Measurements from ENCODE around the gene ROCK2.

ROCK2 gene

GRCh38 chr2:11179899-11180298 lies 164.5 kb downstream of the ROCK2 start:
- Histone ChIP-seq H2BK5ac (ENCODE audit: low read length) (no peak overlapping the region), H3K79me1 (ENCODE audit: low read length) (no peaks in the 10 kb centered on the region), H3K18ac (ENCODE audit: low read length) (no peak overlapping the region), H2AK5ac (ENCODE audit: low read length) (no peak overlapping the region), H3K27me3 (ENCODE audit: insufficient read depth, low read length, poor library complexity) (no peaks in the 10 kb centered on the region), H3K4ac (ENCODE audit: low read depth, low read length) (no peak overlapping the region), H3K36me3 (ENCODE audit: control insufficient read depth, insufficient read depth, low read length) (no peaks in the 10 kb centered on the region), H3K23ac (ENCODE audit: low read length) (no peak overlapping the region), H2BK15ac (replicated peaks; ENCODE audit: low read depth) (no peak overlapping the region), H3K27ac (ENCODE audit: low read depth, low read length) (no peak overlapping the region), H3K4me3 (ENCODE audit: low read length) (no peak overlapping the region), H3K9ac (ENCODE audit: low read length) (no peak overlapping the region), H3K4me1 (ENCODE audit: control insufficient read depth, low read depth, low read length) (no peaks in the 10 kb centered on the region), H3K4me2 (ENCODE audit: low read length) (no peak overlapping the region), H3K79me2 (ENCODE audit: control insufficient read depth, insufficient read depth, low read length) (no peaks in the 10 kb centered on the region), H3K56ac (ENCODE audit: low read length) (no peak overlapping the region), H4K5ac (ENCODE audit: low read length) (no peak overlapping the region), H2BK120ac (ENCODE audit: low read depth, low read length) (no peak overlapping the region), H4K8ac (ENCODE audit: low read depth, low read length) (no peak overlapping the region)
- no CpG with 5 or more reads among the region's 4 CpGs for WGBS (ENCODE audit: extremely low coverage, insufficient coverage, low lambda C conversion rate)
- DNase-seq = no peak

- Histone ChIP-seq H4K5ac (ENCODE audit: low read length) (no peak overlapping the region), H3K79me1 (ENCODE audit: low read length) (no peaks in the 10 kb centered on the region), H3K36me3 (ENCODE audit: control insufficient read depth, insufficient read depth, low read length) (no peaks in the 10 kb centered on the region), H3K27me3 (ENCODE audit: insufficient read depth, low read length, poor library complexity) (no peaks in the 10 kb centered on the region), H2BK5ac (ENCODE audit: low read length) (no peak overlapping the region), H3K4me2 (ENCODE audit: low read length) (no peak overlapping the region), H3K9ac (ENCODE audit: low read length) (no peak overlapping the region), H3K79me2 (ENCODE audit: control insufficient read depth, insufficient read depth, low read length) (no peaks in the 10 kb centered on the region), H2BK120ac (ENCODE audit: low read depth, low read length) (no peak overlapping the region), H3K4me1 (ENCODE audit: control insufficient read depth, low read depth, low read length) (no peaks in the 10 kb centered on the region), H3K23ac (ENCODE audit: low read length) (no peak overlapping the region), H2BK15ac (replicated peaks; ENCODE audit: low read depth) (no peak overlapping the region), H4K8ac (ENCODE audit: low read depth, low read length) (no peak overlapping the region), H3K56ac (ENCODE audit: low read length) (no peak overlapping the region), H3K4me3 (ENCODE audit: low read length) (no peak overlapping the region), H3K27ac (ENCODE audit: low read depth, low read length) (no peak overlapping the region), H3K18ac (ENCODE audit: low read length) (no peak overlapping the region), H3K4ac (ENCODE audit: low read depth, low read length) (no peak overlapping the region), H2AK5ac (ENCODE audit: low read length) (no peak overlapping the region)
- no CpG with 5 or more reads among the region's 4 CpGs for WGBS (ENCODE audit: extremely low coverage, insufficient coverage, low lambda C conversion rate)
- DNase-seq = no peak
Measured at GRCh38 chr2:11179196-11179595, 165.2 kb downstream of the ROCK2 start.

GRCh38 chr2:11177871-11178690 lies 166.4 kb downstream of the ROCK2 start:
- no peak overlapping the region for H4K8ac ChIP-seq (ENCODE audit: low read depth, low read length)
- no peak overlapping the region for H2BK5ac ChIP-seq (ENCODE audit: low read length)
- no peak overlapping the region for H3K23ac ChIP-seq (ENCODE audit: low read length)
- no peaks in the 10 kb centered on the region for H3K79me1 ChIP-seq (ENCODE audit: low read length)
- H2AK5ac ChIP-seq (ENCODE audit: low read length) = no peak overlapping the region
- H3K4me2 ChIP-seq (ENCODE audit: low read length) = no peak overlapping the region
- no peak overlapping the region for H2BK120ac ChIP-seq (ENCODE audit: low read depth, low read length)
- no peak overlapping the region for H4K5ac ChIP-seq (ENCODE audit: low read length)
- H3K27ac ChIP-seq (ENCODE audit: low read depth, low read length) = no peak overlapping the region
- H3K18ac ChIP-seq (ENCODE audit: low read length) = no peak overlapping the region
- no peak overlapping the region for H3K56ac ChIP-seq (ENCODE audit: low read length)
- H3K36me3 ChIP-seq (ENCODE audit: control insufficient read depth, insufficient read depth, low read length) = no peaks in the 10 kb centered on the region
- no peak overlapping the region for H3K4me3 ChIP-seq (ENCODE audit: low read length)
- no peaks in the 10 kb centered on the region for H3K4me1 ChIP-seq (ENCODE audit: control insufficient read depth, low read depth, low read length)
- WGBS (ENCODE audit: extremely low coverage, insufficient coverage, low lambda C conversion rate) = no CpG with 5 or more reads among the region's 5 CpGs
- DNase-seq = no peak
- no peaks in the 10 kb centered on the region for H3K79me2 ChIP-seq (ENCODE audit: control insufficient read depth, insufficient read depth, low read length)
- H3K4ac ChIP-seq (ENCODE audit: low read depth, low read length) = no peak overlapping the region
- no peak overlapping the region for H3K9ac ChIP-seq (ENCODE audit: low read length)
- H2BK15ac ChIP-seq (replicated peaks; ENCODE audit: low read depth) = no peak overlapping the region
- H3K27me3 ChIP-seq (ENCODE audit: insufficient read depth, low read length, poor library complexity) = no peaks in the 10 kb centered on the region

- WGBS (ENCODE audit: extremely low coverage, insufficient coverage, low lambda C conversion rate) = no CpG with 5 or more reads among the region's 6 CpGs
- no peak overlapping the region for H3K27ac ChIP-seq (ENCODE audit: low read depth, low read length)
- no peak overlapping the region for H3K23ac ChIP-seq (ENCODE audit: low read length)
- no peaks in the 10 kb centered on the region for H3K27me3 ChIP-seq (ENCODE audit: insufficient read depth, low read length, poor library complexity)
- DNase-seq = no peak
- no peak overlapping the region for H4K8ac ChIP-seq (ENCODE audit: low read depth, low read length)
- H4K5ac ChIP-seq (ENCODE audit: low read length) = no peak overlapping the region
- H3K79me1 ChIP-seq (ENCODE audit: low read length) = no peaks in the 10 kb centered on the region
- H3K36me3 ChIP-seq (ENCODE audit: control insufficient read depth, insufficient read depth, low read length) = no peaks in the 10 kb centered on the region
- no peak overlapping the region for H2BK120ac ChIP-seq (ENCODE audit: low read depth, low read length)
- H3K4me1 ChIP-seq (ENCODE audit: control insufficient read depth, low read depth, low read length) = no peaks in the 10 kb centered on the region
- no peak overlapping the region for H3K4me3 ChIP-seq (ENCODE audit: low read length)
- H3K79me2 ChIP-seq (ENCODE audit: control insufficient read depth, insufficient read depth, low read length) = no peaks in the 10 kb centered on the region
- no peak overlapping the region for H2AK5ac ChIP-seq (ENCODE audit: low read length)
- H3K56ac ChIP-seq (ENCODE audit: low read length) = no peak overlapping the region
- no peak overlapping the region for H3K4me2 ChIP-seq (ENCODE audit: low read length)
- H3K4ac ChIP-seq (ENCODE audit: low read depth, low read length) = no peak overlapping the region
- no peak overlapping the region for H3K18ac ChIP-seq (ENCODE audit: low read length)
- no peak overlapping the region for H2BK5ac ChIP-seq (ENCODE audit: low read length)
- H2BK15ac ChIP-seq (replicated peaks; ENCODE audit: low read depth) = no peak overlapping the region
- no peak overlapping the region for H3K9ac ChIP-seq (ENCODE audit: low read length)
Measured at GRCh38 chr2:11175293-11175795, 169.1 kb downstream of the ROCK2 start.

- no CpG with 5 or more reads among the region's 9 CpGs for WGBS (ENCODE audit: extremely low coverage, insufficient coverage, low lambda C conversion rate)
- no peak overlapping the region for H3K27ac ChIP-seq (ENCODE audit: low read depth, low read length)
- no peak for DNase-seq
Measured at GRCh38 chr2:11174222-11174621, 170.2 kb downstream of the ROCK2 start.

GRCh38 chr2:11169333-11169732 lies 175.1 kb downstream of the ROCK2 start:
- H3K27ac ChIP-seq (ENCODE audit: low read depth, low read length) = no peak overlapping the region
- no peak overlapping the region for H3K4ac ChIP-seq (ENCODE audit: low read depth, low read length)
- no peak overlapping the region for H2AK5ac ChIP-seq (ENCODE audit: low read length)
- H3K56ac ChIP-seq (ENCODE audit: low read length) = no peak overlapping the region
- WGBS (ENCODE audit: extremely low coverage, insufficient coverage, low lambda C conversion rate) = no CpG with 5 or more reads among the region's 13 CpGs
- H3K4me1 ChIP-seq (ENCODE audit: control insufficient read depth, low read depth, low read length) = no peaks in the 10 kb centered on the region
- DNase-seq = no peak
- H2BK5ac ChIP-seq (ENCODE audit: low read length) = no peak overlapping the region
- no peak overlapping the region for H3K9ac ChIP-seq (ENCODE audit: low read length)
- H3K4me3 ChIP-seq (ENCODE audit: low read length) = no peak overlapping the region
- no peaks in the 10 kb centered on the region for H3K27me3 ChIP-seq (ENCODE audit: insufficient read depth, low read length, poor library complexity)
- H3K79me1 ChIP-seq (ENCODE audit: low read length) = no peaks in the 10 kb centered on the region
- no peak overlapping the region for H3K18ac ChIP-seq (ENCODE audit: low read length)
- H4K5ac ChIP-seq (ENCODE audit: low read length) = no peak overlapping the region
- H3K79me2 ChIP-seq (ENCODE audit: control insufficient read depth, insufficient read depth, low read length) = no peaks in the 10 kb centered on the region
- H2BK120ac ChIP-seq (ENCODE audit: low read depth, low read length) = no peak overlapping the region
- H3K4me2 ChIP-seq (ENCODE audit: low read length) = no peak overlapping the region
- H4K8ac ChIP-seq (ENCODE audit: low read depth, low read length) = no peak overlapping the region
- H3K36me3 ChIP-seq (ENCODE audit: control insufficient read depth, insufficient read depth, low read length) = no peaks in the 10 kb centered on the region
- no peak overlapping the region for H2BK15ac ChIP-seq (replicated peaks; ENCODE audit: low read depth)
- no peak overlapping the region for H3K23ac ChIP-seq (ENCODE audit: low read length)

More at GRCh38 chr2:11174222-11174621, 170.2 kb downstream of the ROCK2 start:
- Histone ChIP-seq H3K4me2 (ENCODE audit: low read length) (no peak overlapping the region), H3K4ac (ENCODE audit: low read depth, low read length) (no peak overlapping the region), H3K36me3 (ENCODE audit: control insufficient read depth, insufficient read depth, low read length) (no peaks in the 10 kb centered on the region), H3K79me2 (ENCODE audit: control insufficient read depth, insufficient read depth, low read length) (no peaks in the 10 kb centered on the region), H4K8ac (ENCODE audit: low read depth, low read length) (no peak overlapping the region), H3K27me3 (ENCODE audit: insufficient read depth, low read length, poor library complexity) (no peaks in the 10 kb centered on the region), H2AK5ac (ENCODE audit: low read length) (no peak overlapping the region), H3K18ac (ENCODE audit: low read length) (no peak overlapping the region), H2BK5ac (ENCODE audit: low read length) (no peak overlapping the region), H2BK120ac (ENCODE audit: low read depth, low read length) (no peak overlapping the region), H3K79me1 (ENCODE audit: low read length) (no peaks in the 10 kb centered on the region), H3K56ac (ENCODE audit: low read length) (no peak overlapping the region), H3K23ac (ENCODE audit: low read length) (no peak overlapping the region), H2BK15ac (replicated peaks; ENCODE audit: low read depth) (no peak overlapping the region), H3K4me1 (ENCODE audit: control insufficient read depth, low read depth, low read length) (no peaks in the 10 kb centered on the region), H3K4me3 (ENCODE audit: low read length) (no peak overlapping the region), H3K9ac (ENCODE audit: low read length) (no peak overlapping the region), H4K5ac (ENCODE audit: low read length) (no peak overlapping the region)

All from mesendoderm (in vitro differentiated cells).